GM13976 (cell line): ENCODE measurements around the gene FOXJ1.

ENCODE experiments used
- DNase-seq: peaks from one replicate; pipeline ENCODE4 v3.0.0; 2012; ENCODE audit warnings: low spot score
- CTCF ChIP-seq: IDR thresholded peaks from 2 replicates; pipeline ENCODE4 v1.5.1; 2012; ENCODE audit warnings: borderline replicate concordance, mild to moderate bottlenecking; ENCODE audit not compliant: insufficient read depth; ENCODE audit errors: extremely low read depth, missing control alignments, control extremely low read depth
- in situ Hi-C: fragments of 300-500 bp; cut with MboI; formaldehyde crosslinking; loops from one replicate; pipeline ENCODE4 v1.12.0; 2022; ENCODE audit warnings: low sequenced_read_pairs, mixed read lengths, inconsistent platforms; ENCODE audit not compliant: unreplicated experiment

Gene FOXJ1

DNA sequence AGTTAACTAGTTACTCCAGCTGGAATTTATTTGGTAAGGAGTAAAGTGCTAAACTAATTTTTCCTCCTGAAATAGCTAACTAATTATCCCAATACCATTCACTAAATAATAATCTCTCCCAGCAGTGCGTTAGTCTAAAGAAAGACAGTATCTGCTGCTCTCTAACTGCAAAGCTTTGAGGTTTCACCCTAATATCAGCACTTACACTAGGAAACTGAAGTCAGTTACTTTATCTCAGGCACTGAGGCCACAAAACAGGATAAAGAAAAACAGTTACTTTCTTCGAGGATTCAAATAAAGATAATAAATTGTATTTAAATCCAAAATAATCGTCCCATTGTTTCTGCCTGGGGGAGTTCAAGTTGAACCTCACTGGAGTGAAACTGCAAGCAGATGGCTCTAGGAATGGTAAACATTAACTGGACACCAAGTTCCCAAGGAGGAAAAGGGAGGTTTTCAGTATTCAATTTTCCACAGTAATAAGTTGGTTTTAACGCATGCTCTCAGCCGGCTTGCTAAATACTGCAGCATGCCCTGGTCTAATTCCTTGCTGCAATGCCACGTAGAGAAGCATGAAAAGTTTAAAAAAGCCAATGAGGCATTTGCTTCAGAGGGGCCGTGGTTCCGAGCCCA, 20.0 kb upstream of the FOXJ1 start:
- no peak for DNase-seq
- in situ Hi-C loops: no loop called here
- TF ChIP-seq CTCF: no peak

DNA sequence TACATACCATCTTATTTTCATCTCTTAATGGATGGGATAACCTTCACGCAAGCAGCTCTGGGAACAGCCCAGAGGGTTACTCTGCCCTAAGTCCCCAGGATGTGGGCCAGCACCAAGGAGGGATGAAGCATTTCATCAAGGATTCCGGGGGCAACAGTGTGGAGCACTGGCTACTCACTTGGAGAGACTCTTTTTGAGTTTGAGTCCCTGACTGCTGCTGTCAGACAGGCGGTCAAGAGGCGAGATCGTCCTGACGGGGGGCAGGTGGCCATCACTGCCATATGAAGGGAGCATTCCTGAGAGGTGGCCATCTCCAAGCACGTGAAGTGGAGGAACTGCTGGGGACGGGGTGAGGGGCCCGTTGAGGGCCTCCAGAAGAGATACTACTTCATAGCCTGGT, 18.1 kb upstream of the FOXJ1 start:
- DNase-seq: no peak
- in situ Hi-C loops: no loop called here
- TF ChIP-seq CTCF: no peak

- no peak for TF ChIP-seq CTCF
- in situ Hi-C loops: no loop called here
- no peak for DNase-seq
Measured at GRCh38 chr17:76157759-76158158, 16.7 kb upstream of the FOXJ1 start.

DNA sequence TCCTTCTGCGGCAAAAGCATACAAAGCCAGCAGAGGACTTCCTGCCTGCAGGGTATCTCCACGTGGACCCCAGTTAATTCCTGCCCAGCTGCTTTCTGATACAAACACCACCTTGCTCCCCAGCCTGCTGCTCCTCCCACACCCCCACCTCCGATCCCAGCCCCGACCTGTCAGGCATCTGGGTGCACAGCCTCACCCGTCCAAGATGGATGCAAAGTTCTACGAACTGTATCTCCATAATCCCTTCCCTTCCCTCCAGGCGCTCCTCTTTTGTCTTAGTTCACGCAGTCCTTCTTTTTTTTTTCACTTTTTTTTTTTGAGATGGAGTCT, 15.6 kb upstream of the FOXJ1 start:
- TF ChIP-seq CTCF: no peak
- no peak for DNase-seq
- in situ Hi-C loops: no loop called here

GRCh38 chr17:76155988-76156661, 15.1 kb upstream of the FOXJ1 start:
- no peak for TF ChIP-seq CTCF
- in situ Hi-C loops: no loop called here
- DNase-seq: no peak

DNA sequence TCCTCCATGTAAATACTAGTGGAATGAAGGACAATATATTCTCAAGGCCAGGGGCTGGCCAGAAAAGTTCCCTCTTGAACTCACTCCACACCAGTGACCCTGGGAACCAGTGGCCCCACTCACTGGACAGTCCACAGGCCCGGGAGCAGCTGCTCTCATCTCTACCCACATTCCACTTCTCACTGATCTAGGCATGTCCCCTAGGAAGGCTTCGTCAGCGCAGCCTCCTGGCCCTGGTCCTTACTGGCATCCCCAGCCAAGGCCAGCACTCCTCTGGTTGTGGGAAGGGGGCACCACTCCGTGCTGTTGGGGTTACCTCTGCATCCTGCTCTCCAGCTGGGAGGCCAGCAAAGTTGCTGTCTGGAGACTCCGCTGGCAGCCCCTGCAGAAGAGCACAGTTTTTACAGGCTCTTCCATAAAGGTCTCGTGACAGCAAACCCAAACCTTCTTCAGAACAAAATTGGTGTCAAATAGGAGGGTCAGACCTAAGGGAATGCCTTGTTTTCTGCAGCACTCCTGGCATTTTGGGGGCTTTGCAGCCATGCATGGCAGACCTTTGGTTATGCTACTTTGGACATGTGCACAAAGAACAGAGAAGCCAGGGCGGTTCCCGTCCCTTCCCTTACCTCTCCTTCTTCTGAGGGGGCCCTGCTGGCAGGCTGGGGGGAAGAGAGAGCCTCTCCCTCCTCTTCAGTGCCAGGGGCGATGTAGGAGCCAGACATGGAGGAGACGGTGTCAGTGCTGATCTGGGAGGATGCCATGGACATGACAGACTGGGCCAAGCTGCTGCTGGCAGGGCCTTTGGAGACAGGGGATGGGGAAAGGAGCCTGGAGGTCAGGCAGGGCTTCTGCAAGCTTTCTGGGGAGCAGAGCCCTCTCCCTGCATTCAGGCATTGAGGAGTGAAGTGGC, 14.1 kb upstream of the FOXJ1 start:
- TF ChIP-seq CTCF: no peak
- no peak for DNase-seq
- in situ Hi-C loops: no loop called here
